K562 (cell line): ENCODE measurements around the gene SERPINA1. TPM values are rescaled to one million over a fixed set of nuclear protein-coding genes. Genes with fewer than 3 reads are reported as not detected.

Experiments
- ATAC-seq: fragments of 200-7000 bp; cut with Tn5 transposase; 3 replicates; pipeline ENCODE4 v1.9.1; 2020; ENCODE audit warnings: moderate library complexity
- BruUV-seq: library from RNA; stranded (reverse); fragments of 400-500 nt; replicated peaks from 2 replicates; lab custom pipeline; 2021; lab: Mats Ljungman, UMichigan
- CTCF ChIA-PET: fragments of 300-600 bp; formaldehyde crosslinking; extraction: SDS; loops from one replicate; lab custom pipeline; 2021; ENCODE audit warnings: low intra/inter-chr PET ratio; lab: Yijun Ruan, JAX
- POLR2A ChIA-PET: fragments of 300-600, 350-650 bp; sonication (Branson Sonifier 250); formaldehyde crosslinking; extraction: SDS; loops from one replicate; lab custom pipeline; 2021; ENCODE audit warnings: antibody characterized with exemption, inconsistent platforms; lab: Yijun Ruan, JAX
- DNase-seq, 4 experiments: peaks; one replicate each; pipeline versions ENCODE4 v3.0.0 to v3.0.0-alpha.2; 2011 to 2018; ENCODE audit warnings: low spot score in 3 of 4, mixed read lengths in 3 of 4; ENCODE audit errors: extremely low read depth in 1 of 4
- FAIRE-seq: peaks from 2 replicates; lab custom pipeline; 2011; peaks lifted over from hg19 to GRCh38; lab: Jason Lieb, UNC
- H2AFZ ChIP-seq: 2 replicates; pipeline ENCODE4 v1.6.0; 2011; ENCODE audit warnings: low read depth, low read length, control low read depth, inconsistent platforms
- H3K27ac ChIP-seq: fragments of 200-600 bp; 3 replicates; pipeline ENCODE4 v1.8.0; 2011; ENCODE audit warnings: low read depth, mild to moderate bottlenecking, control low read depth, inconsistent platforms, low read length, moderate library complexity, mixed read lengths; ENCODE audit errors: extremely low read depth
- H3K27me3 ChIP-seq, 2 experiments: fragments of 300-600 bp in 1 of 2; 2 replicates in 1 of 2; 3 replicates in 1 of 2; pipeline versions ENCODE4 v1.6.0 to v1.8.0; 2011; ENCODE audit warnings: inconsistent platforms in 2 of 2, low read length in 2 of 2, mild to moderate bottlenecking in 1 of 2, mixed read lengths in 1 of 2, moderate library complexity in 1 of 2; ENCODE audit not compliant: control insufficient read depth in 2 of 2, insufficient read depth in 2 of 2
- H3K36me3 ChIP-seq: fragments of 300-600 bp; 3 replicates; pipeline ENCODE4 v1.8.0; 2011; ENCODE audit warnings: mild to moderate bottlenecking, low read length, inconsistent platforms; ENCODE audit not compliant: control insufficient read depth, insufficient read depth
- H3K4me1 ChIP-seq, 2 experiments: fragments of 200-600 bp in 1 of 2; replicated peaks in 1 of 2; 2 replicates in 1 of 2; 3 replicates in 1 of 2; pipeline versions ENCODE4 v1.5.1 to v1.8.0; 2011; ENCODE audit warnings: inconsistent platforms in 2 of 2, low read length in 2 of 2, mild to moderate bottlenecking in 1 of 2, mixed read lengths in 1 of 2, moderate library complexity in 1 of 2; ENCODE audit not compliant: control insufficient read depth in 2 of 2, insufficient read depth in 2 of 2
- H3K4me2 ChIP-seq: 2 replicates; pipeline ENCODE4 v1.6.1; 2011; ENCODE audit warnings: low read length, control low read depth, inconsistent platforms, mixed read lengths; ENCODE audit not compliant: insufficient read depth
- H3K4me3 ChIP-seq: fragments of 200-600 bp; sonication (generic), shearing (Covaris generic); 2 replicates; pipeline ENCODE4 v1.5.1; 2016; ENCODE audit warnings: control low read depth, inconsistent platforms
- H3K79me2 ChIP-seq: fragments of 200-600 bp; 3 replicates; pipeline ENCODE4 v1.8.0; 2011; ENCODE audit warnings: low read length, inconsistent platforms; ENCODE audit not compliant: control insufficient read depth, insufficient read depth
- H3K9ac ChIP-seq, 2 experiments: 2 replicates each; pipeline versions ENCODE4 v1.6.0 to v1.6.1; 2011; ENCODE audit warnings: low read depth in 2 of 2, low read length in 2 of 2, control low read depth in 1 of 2, inconsistent platforms in 1 of 2, mild to moderate bottlenecking in 1 of 2, mixed read lengths in 1 of 2; ENCODE audit not compliant: insufficient read depth in 1 of 2
- H3K9me1 ChIP-seq: one replicate; pipeline ENCODE4 v1.6.0; 2011; ENCODE audit warnings: inconsistent platforms, mild to moderate bottlenecking, low read length, moderate library complexity; ENCODE audit not compliant: control insufficient read depth, insufficient read depth
- H3K9me3 ChIP-seq: replicated peaks from 2 replicates; pipeline ENCODE4 v1.5.1; 2011; ENCODE audit warnings: low read depth, low read length, inconsistent platforms; ENCODE audit not compliant: control insufficient read depth, insufficient read depth
- H4K20me1 ChIP-seq: replicated peaks from 2 replicates; pipeline ENCODE4 v1.6.1; 2011; ENCODE audit warnings: low read length, inconsistent platforms, mixed read lengths; ENCODE audit not compliant: control insufficient read depth, insufficient read depth
- FOXP1 ChIP-seq: sonication (generic); formaldehyde crosslinking; IDR thresholded peaks from 2 replicates; pipeline ENCODE4 v1.8.0; 2022; ENCODE audit warnings: mild to moderate bottlenecking, missing genetic modification reagents
- HBP1 ChIP-seq: fragments of 450-650 bp; formaldehyde crosslinking; IDR thresholded peaks from 2 replicates; pipeline ENCODE4 v1.4.0; 2022; ENCODE audit warnings: missing genetic modification characterization
- IFI16 ChIP-seq: fragments of 250-450 bp; sonication (Bioruptor Pico); IDR thresholded peaks from 2 replicates; pipeline ENCODE4 v2.1.2; 2022; ENCODE audit warnings: mild to moderate bottlenecking, inconsistent platforms
- KLF13 ChIP-seq: fragments of 450-650 bp; IDR thresholded peaks from 2 replicates; pipeline ENCODE4 v1.6.1; 2016; ENCODE audit warnings: missing genetic modification characterization, low read depth, mild to moderate bottlenecking, missing compliant biosample characterization, moderate library complexity, borderline replicate concordance
- NR3C1 ChIP-seq: sonication (generic); formaldehyde crosslinking; IDR thresholded peaks from 2 replicates; pipeline ENCODE4 v1.8.1; 2022; ENCODE audit warnings: missing genetic modification reagents
- PURB ChIP-seq: sonication (generic); formaldehyde crosslinking; IDR thresholded peaks from 2 replicates; pipeline ENCODE4 v1.9.0; 2021; ENCODE audit warnings: low read depth, mild to moderate bottlenecking, missing genetic modification reagents
- SMARCA4 ChIP-seq: fragments of 450-650 bp; IDR thresholded peaks from 2 replicates; pipeline ENCODE4 v1.6.1; 2016
- TEAD1 ChIP-seq, 2 experiments: fragments of 450-650 bp in 1 of 2; sonication (generic) in 1 of 2; formaldehyde crosslinking; IDR thresholded peaks; 2 replicates each; pipeline versions ENCODE4 v1.4.0 to v1.8.0; 2020 to 2022; ENCODE audit warnings: mild to moderate bottlenecking in 2 of 2, missing genetic modification reagents in 1 of 2
- THAP7 ChIP-seq: fragments of 250-450 bp; sonication (Bioruptor Pico); IDR thresholded peaks from 2 replicates; pipeline ENCODE4 v1.5.0; 2021
- ZBTB8A ChIP-seq: fragments of 450-650 bp; IDR thresholded peaks from 2 replicates; pipeline ENCODE4 v1.6.1; 2018; ENCODE audit warnings: mild to moderate bottlenecking, moderate library complexity; ENCODE audit not compliant: partially characterized antibody
- ZFP30 ChIP-seq: fragments of 250-450 bp; sonication (Bioruptor Pico); IDR thresholded peaks from 2 replicates; pipeline ENCODE4 v1.8.0; 2022; ENCODE audit warnings: moderate library complexity, mild to moderate bottlenecking, inconsistent platforms, borderline replicate concordance
- ZNF165 ChIP-seq: fragments of 250-450 bp; sonication (Bioruptor Pico); IDR thresholded peaks from 2 replicates; pipeline ENCODE4 v1.4.0; 2020; ENCODE audit warnings: borderline replicate concordance
- ZNF583 ChIP-seq: fragments of 250-450 bp; sonication (Bioruptor Pico); IDR thresholded peaks from 2 replicates; pipeline ENCODE4 v1.4.0; 2020
- WGBS: fragments of 100-300 bp; shearing (Covaris generic); methylation state at CpG from one replicate; pipeline ENCODE4 v1.1.6; 2016; ENCODE audit warnings: low coverage, mixed read lengths; ENCODE audit not compliant: insufficient coverage; ENCODE audit errors: missing lambda C conversion rate; 5-methylcytosine and 5-hydroxymethylcytosine counted together
- in situ Hi-C: fragments of 300-500 bp; cut with MboI; formaldehyde crosslinking; loops from 4 replicates; pipeline ENCODE4 v1.15.0; 2018; ENCODE audit warnings: inconsistent platforms, mixed read lengths
- intact Hi-C: fragments of 100-400 bp; cut with micrococcal nuclease; formaldehyde crosslinking; loops from 2 replicates; pipeline ENCODE4 v1.14.2; 2022
- polyA plus RNA-seq, 8 experiments: library from polyadenylated mRNA; depleted of rRNA in 4 of 8; stranded (reverse) in 5 of 8; unstranded in 3 of 8; fragments of >200 nt; fragmentation: Nextera tagmentation in 2 of 8; fragmentation: Illumina TruSeq in 1 of 8; extraction: Ambion mirVana in 2 of 8; extraction: Trizol in 1 of 8; gene quantifications; 2 replicates each; pipeline versions ENCODE4 v1.2.1 to v1.2.3, GENCODE V29; 2011 to 2014; ENCODE audit warnings: inconsistent platforms in 1 of 8, missing spikeins in 1 of 8
- total RNA-seq, 7 experiments: library from RNA; depleted of rRNA in 6 of 7; stranded (reverse); fragments of >200 nt in 6 of 7; fragmentation: Illumina TruSeq in 2 of 7; extraction: Trizol in 2 of 7; gene quantifications; 2 replicates each; pipeline versions ENCODE4 v1.2.1 to v1.2.3, GENCODE V29; 2011 to 2021; ENCODE audit warnings: low replicate concordance in 1 of 7
- TF ChIP-seq, protein P1 (sequence below): fragments of 450-650 bp; IDR thresholded peaks from 2 replicates; pipeline ENCODE4 v1.6.1; 2017; ENCODE audit warnings: antibody characterized with exemption

SERPINA1 gene
- total and polyA plus RNA-seq, 9 of the 15 experiments (the other 6 are each of a cell fraction or from before 2014, with no cell fraction given): 4.1 TPM; not detected in 8

DNA sequence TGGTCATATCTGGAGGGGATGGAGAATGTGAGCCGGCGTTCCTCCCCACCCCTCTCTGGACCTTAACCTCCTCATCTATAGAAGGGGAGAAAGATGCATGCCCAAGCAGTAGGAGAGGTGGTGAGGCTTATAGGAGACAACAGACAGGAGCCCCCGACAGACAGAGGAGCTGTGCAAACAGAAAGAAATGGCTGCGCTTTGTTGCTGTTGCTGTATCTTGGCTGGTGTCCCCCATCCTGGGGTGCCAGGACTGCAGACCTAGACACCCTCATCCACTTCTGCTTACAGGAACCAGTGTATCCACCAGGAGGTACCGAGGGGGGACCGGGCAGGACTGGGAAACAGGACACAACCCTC is 397 bp downstream of the SERPINA1 start:
- intact Hi-C loops: no loop called here
- TF ChIP-seq ZFP30 (CRISPR knock-in tag) (no peak), KLF13 (tag) (no peak), ZNF583 (CRISPR knock-in tag) (no peak), HBP1 (CRISPR knock-in tag) (no peak), SMARCA4 (no peak), IFI16 (CRISPR knock-in tag) (no peak), FOXP1 (CRISPR knock-in tag) (no peak), NR3C1 (CRISPR knock-in tag) (no peak), THAP7 (CRISPR knock-in tag) (no peak), ZBTB8A (no peak), TEAD1 (CRISPR knock-in tag; IDR thresholded peaks at IDR 0.05) (no peak), ZNF165 (no peak), PURB (CRISPR knock-in tag) (no peak)
- TF ChIP-seq, protein P1, sequence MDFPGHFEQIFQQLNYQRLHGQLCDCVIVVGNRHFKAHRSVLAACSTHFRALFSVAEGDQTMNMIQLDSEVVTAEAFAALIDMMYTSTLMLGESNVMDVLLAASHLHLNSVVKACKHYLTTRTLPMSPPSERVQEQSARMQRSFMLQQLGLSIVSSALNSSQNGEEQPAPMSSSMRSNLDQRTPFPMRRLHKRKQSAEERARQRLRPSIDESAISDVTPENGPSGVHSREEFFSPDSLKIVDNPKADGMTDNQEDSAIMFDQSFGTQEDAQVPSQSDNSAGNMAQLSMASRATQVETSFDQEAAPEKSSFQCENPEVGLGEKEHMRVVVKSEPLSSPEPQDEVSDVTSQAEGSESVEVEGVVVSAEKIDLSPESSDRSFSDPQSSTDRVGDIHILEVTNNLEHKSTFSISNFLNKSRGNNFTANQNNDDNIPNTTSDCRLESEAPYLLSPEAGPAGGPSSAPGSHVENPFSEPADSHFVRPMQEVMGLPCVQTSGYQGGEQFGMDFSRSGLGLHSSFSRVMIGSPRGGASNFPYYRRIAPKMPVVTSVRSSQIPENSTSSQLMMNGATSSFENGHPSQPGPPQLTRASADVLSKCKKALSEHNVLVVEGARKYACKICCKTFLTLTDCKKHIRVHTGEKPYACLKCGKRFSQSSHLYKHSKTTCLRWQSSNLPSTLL: no peak
- no peaks in the 10 kb centered on the region for H3K4me1 ChIP-seq
- H3K27ac ChIP-seq: no peak overlapping the region
- POLR2A ChIA-PET: no interaction called here
- in situ Hi-C loops: no loop called here
- CTCF ChIA-PET: no interaction called here
- H3K9me3 ChIP-seq: no peaks in the 10 kb centered on the region
- H3K4me2 ChIP-seq: no peak overlapping the region
- H3K27me3 ChIP-seq: no peaks in the 10 kb centered on the region; a peak in 1 of 5 replicates
- BruUV-seq: no TSS peak
- ATAC-seq (no peak), DNase-seq (no peak), FAIRE-seq (no peak)
- H2AFZ ChIP-seq: no peak overlapping the region
- WGBS: 0% methylated on average over 4 of the region's 6 CpGs
- H3K36me3 ChIP-seq: no peaks in the 10 kb centered on the region
- no peak overlapping the region for H3K9ac ChIP-seq
- H4K20me1 ChIP-seq: no peaks in the 10 kb centered on the region
- no peaks in the 10 kb centered on the region for H3K9me1 ChIP-seq
- no peak overlapping the region for H3K4me3 ChIP-seq
- H3K79me2 ChIP-seq: no peaks in the 10 kb centered on the region
